A673 (cell line): Measurements from ENCODE around the gene DMXL1. TPM values are rescaled to one million over a fixed set of nuclear protein-coding genes. Genes with fewer than 3 reads are reported as not detected.
A peak's percentile ranks its signal among the peaks of the same experiment; 100 is the strongest.

Experiments used
- BruUV-seq: library from RNA; stranded (reverse); fragments of 400-500 nt; replicated peaks from 2 replicates; lab custom pipeline; 2021; lab: Mats Ljungman, UMichigan
- CTCF ChIA-PET: fragments of 300-600 bp; sonication (Branson Sonifier 250); formaldehyde crosslinking; loops from one replicate; lab custom pipeline; 2022; ENCODE audit warnings: antibody characterized with exemption; lab: Charles Lee
- POLR2A ChIA-PET: fragments of 300-600 bp; sonication (Branson Sonifier 250); formaldehyde crosslinking; loops from one replicate; lab custom pipeline; 2022; ENCODE audit warnings: antibody characterized with exemption; ENCODE audit not compliant: low non-redundant PET; lab: Charles Lee
- DNase-seq: peaks from one replicate; pipeline ENCODE4 v3.0.0-alpha.2; 2015; ENCODE audit warnings: low spot score
- H3K27ac ChIP-seq: fragments of 200-600 bp; sonication (generic); 2 replicates; pipeline ENCODE4 v1.5.1; 2016; ENCODE audit warnings: mixed run types, low read depth, mild to moderate bottlenecking, mixed read lengths, antibody characterized with exemption, low read length; ENCODE audit not compliant: poor library complexity, severe bottlenecking
- H3K27me3 ChIP-seq: fragments of 200-600 bp; sonication (generic); replicated peaks from 2 replicates; pipeline ENCODE4 v1.6.1; 2017; ENCODE audit warnings: mixed run types, low read depth, mild to moderate bottlenecking, mixed read lengths, antibody characterized with exemption, low read length; ENCODE audit not compliant: insufficient read depth, poor library complexity
- H3K36me3 ChIP-seq: fragments of 200-600 bp; sonication (generic); 2 replicates; pipeline ENCODE4 v1.6.1; 2016; ENCODE audit warnings: mixed run types, mild to moderate bottlenecking, mixed read lengths, antibody characterized with exemption, low read length; ENCODE audit not compliant: insufficient read depth, poor library complexity, severe bottlenecking
- H3K4me1 ChIP-seq: fragments of 200-600 bp; sonication (generic); 2 replicates; pipeline ENCODE4 v1.6.1; 2017; ENCODE audit warnings: mixed run types, mild to moderate bottlenecking, mixed read lengths, antibody characterized with exemption, low read length; ENCODE audit not compliant: insufficient read depth, poor library complexity, severe bottlenecking
- H3K4me3 ChIP-seq: fragments of 200-600 bp; sonication (generic); 2 replicates; pipeline ENCODE4 v1.5.1; 2016; ENCODE audit warnings: low read depth, mixed run types, mild to moderate bottlenecking, mixed read lengths, low read length; ENCODE audit not compliant: poor library complexity, severe bottlenecking
- H3K9me3 ChIP-seq: fragments of 200-600 bp; sonication (generic); 2 replicates; pipeline ENCODE4 v1.6.1; 2016; ENCODE audit warnings: mixed run types, low read depth, mild to moderate bottlenecking, mixed read lengths, antibody characterized with exemption, low read length; ENCODE audit not compliant: poor library complexity, severe bottlenecking
- CTCF ChIP-seq: fragments of 300-800, 200-600 bp; sonication (generic); conservative IDR thresholded peaks from 2 replicates; pipeline ENCODE4 v1.5.1; 2017; ENCODE audit warnings: low read depth, mild to moderate bottlenecking, antibody characterized with exemption, low read length, moderate library complexity, mixed read lengths
- EZH2 ChIP-seq: fragments of 200-600 bp; sonication (generic); IDR thresholded peaks from 2 replicates; pipeline ENCODE4 v1.6.1; 2017; ENCODE audit warnings: borderline replicate concordance, low read depth, mild to moderate bottlenecking, mixed read lengths, antibody characterized with exemption, low read length; ENCODE audit not compliant: poor library complexity, severe bottlenecking
- intact Hi-C: fragments of 100-400 bp; cut with micrococcal nuclease; formaldehyde crosslinking; loops from one replicate; pipeline ENCODE4 v1.10.0; 2022; ENCODE audit not compliant: unreplicated experiment
- total RNA-seq: library from RNA; stranded (reverse); gene quantifications from 2 replicates; pipeline ENCODE4 v1.2.3, GENCODE V29; 2021

Gene DMXL1
- total RNA-seq, 1 experiment from 2014 or later: 30.9 TPM

GRCh38 chr5:119161430-119161829, 90.5 kb downstream of the DMXL1 start:
- ChIA-PET POLR2A (no interaction called here), CTCF (no interaction called here)
- no peaks in the 10 kb centered on the region for H3K27me3 ChIP-seq
- no peaks in the 10 kb centered on the region for H3K4me1 ChIP-seq
- DNase-seq: no peak
- peaks cover 7% of the 10 kb centered on the region for H3K9me3 ChIP-seq
- no peak overlapping the region for H3K4me3 ChIP-seq
- intact Hi-C loops: no loop called here
- H3K27ac ChIP-seq: no peak overlapping the region
- peaks cover 4% of the 10 kb centered on the region for H3K36me3 ChIP-seq
- TF ChIP-seq CTCF (no peak), EZH2 (no peak)
- BruUV-seq: no TSS peak

DNA sequence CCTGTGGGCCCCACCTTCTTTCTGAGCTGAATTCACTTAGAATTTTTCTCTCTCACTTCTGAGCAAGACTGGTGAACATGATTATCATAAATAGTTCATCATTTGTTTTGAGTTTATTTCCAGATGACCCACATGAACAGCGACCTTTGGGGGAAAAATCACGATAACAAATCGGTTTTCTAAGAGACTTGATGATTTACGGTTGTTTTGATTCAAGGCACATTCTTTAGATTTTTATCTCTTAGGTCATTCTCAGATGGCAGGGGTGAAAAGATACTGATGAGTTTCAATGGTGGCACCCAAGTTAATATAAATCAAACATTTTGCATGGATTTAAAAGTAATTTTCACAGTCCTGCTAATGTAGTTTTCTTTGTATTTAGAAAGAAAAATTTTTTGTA, 95.1 kb downstream of the DMXL1 start:
- BruUV-seq: no TSS peak
- CTCF ChIA-PET: no interaction called here
- POLR2A ChIA-PET: no interaction called here
- H3K36me3 ChIP-seq: peaks cover 6% of the 10 kb centered on the region
- H3K4me3 ChIP-seq: no peak overlapping the region
- no peak for DNase-seq
- intact Hi-C loops: no loop called here
- H3K27me3 ChIP-seq: no peaks in the 10 kb centered on the region
- H3K27ac ChIP-seq: no peak overlapping the region
- H3K4me1 ChIP-seq: peaks cover 9% of the 10 kb centered on the region
- TF ChIP-seq CTCF (no peak), EZH2 (no peak)
- H3K9me3 ChIP-seq: no peaks in the 10 kb centered on the region

- CTCF ChIA-PET: no interaction called here
- peaks cover 6% of the 10 kb centered on the region for H3K36me3 ChIP-seq
These were observed 97.5 kb downstream of the DMXL1 start for GRCh38 chr5:119168401-119168800.

More at GRCh38 chr5:119168401-119168800, 97.5 kb downstream of the DMXL1 start:
- BruUV-seq: no TSS peak
- peak; percentile 36 for DNase-seq
- Histone ChIP-seq H3K4me1 (peaks cover 9% of the 10 kb centered on the region), H3K9me3 (no peaks in the 10 kb centered on the region), H3K4me3 (no peak overlapping the region), H3K27ac (no peak overlapping the region), H3K27me3 (no peaks in the 10 kb centered on the region)
- intact Hi-C loops: no loop called here
- TF ChIP-seq CTCF (no peak), EZH2 (no peak)
- POLR2A ChIA-PET: no interaction called here
